ENCODE measurements around the gene PPP3CB.

Gene PPP3CB

GRCh38 chr10:73495226-73495883 lies 469 bp downstream of the PPP3CB start:
- peaks cover 35% of the 10 kb centered on the region for H3K4me1 Mint-ChIP-seq
- peaks cover 25% of the 10 kb centered on the region for H3K36me3 Mint-ChIP-seq (ENCODE audit: low read depth)
- no peaks in the 10 kb centered on the region for H3K9me3 Mint-ChIP-seq
- H3K27ac Mint-ChIP-seq = peak overlapping the region; percentile 92 to 97 (median 95)
- H3K4me3 Mint-ChIP-seq = peak overlapping the region; percentile 83 to 99 (median 94)
- H3K27me3 Mint-ChIP-seq (ENCODE audit: low read depth) = no peaks in the 10 kb centered on the region
- no peak for TF ChIP-seq CTCF (IDR thresholded peaks at IDR 0.05; ENCODE audit: unreplicated experiment in 3 of 3)

DNA sequence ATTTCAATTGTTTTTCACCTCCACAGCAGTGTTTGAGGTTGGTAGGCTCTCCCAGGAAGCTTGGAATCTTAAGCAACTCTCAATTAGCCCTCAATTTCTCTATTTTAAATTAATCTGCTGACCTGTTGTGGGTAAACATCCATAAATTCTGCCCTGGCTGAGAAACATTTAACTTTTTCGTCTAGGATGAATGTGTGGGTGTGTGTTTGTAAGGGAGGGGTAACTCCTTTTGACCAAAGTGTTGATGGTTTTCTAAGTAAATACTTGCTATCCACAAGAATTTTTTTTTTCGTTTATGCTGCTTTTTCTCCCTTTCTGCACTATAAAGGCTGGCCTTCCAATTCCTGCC lies 973 bp downstream of the PPP3CB start:
- peaks cover 23% of the 10 kb centered on the region for H3K36me3 Mint-ChIP-seq (ENCODE audit: low read depth)
- no peaks in the 10 kb centered on the region for H3K27me3 Mint-ChIP-seq (ENCODE audit: low read depth)
- H3K27ac Mint-ChIP-seq = peak overlapping the region; percentile 89 to 97 (median 95)
- peak overlapping the region; percentile 83 to 99 (median 94) for H3K4me3 Mint-ChIP-seq
- H3K9me3 Mint-ChIP-seq = no peaks in the 10 kb centered on the region
- H3K4me1 Mint-ChIP-seq = peaks cover 35% of the 10 kb centered on the region
- TF ChIP-seq CTCF (IDR thresholded peaks at IDR 0.05; ENCODE audit: unreplicated experiment in 3 of 3) = no peak

DNA sequence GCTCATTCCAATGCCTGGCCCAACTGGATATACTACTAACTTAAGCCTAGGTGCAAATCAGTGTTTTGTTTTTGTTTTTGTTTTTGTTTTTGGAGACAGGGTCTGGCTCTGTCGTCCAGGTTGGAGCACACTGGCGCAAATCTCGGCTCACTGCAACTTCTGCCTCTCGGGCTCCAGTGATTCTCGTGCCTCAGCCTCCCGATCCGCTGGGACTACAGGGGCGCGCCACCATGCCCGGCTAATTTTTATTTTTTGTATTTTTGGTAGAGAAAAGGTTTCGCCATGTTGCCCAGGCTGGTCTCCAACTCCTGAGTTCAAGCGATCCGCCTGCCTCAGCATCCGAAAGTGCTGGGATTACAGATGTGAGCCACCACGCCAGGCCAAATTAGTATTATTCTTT lies 1.6 kb downstream of the PPP3CB start:
- no peak for TF ChIP-seq CTCF (IDR thresholded peaks at IDR 0.05; ENCODE audit: unreplicated experiment in 3 of 3)
- H3K9me3 Mint-ChIP-seq = no peaks in the 10 kb centered on the region
- peaks cover 35% of the 10 kb centered on the region for H3K4me1 Mint-ChIP-seq
- H3K27ac Mint-ChIP-seq = peak overlapping the region; percentile 88 to 94 (median 91)
- peak overlapping the region; percentile 79 to 93 (median 85) for H3K4me3 Mint-ChIP-seq
- H3K36me3 Mint-ChIP-seq (ENCODE audit: low read depth) = peaks cover 16% of the 10 kb centered on the region
- H3K27me3 Mint-ChIP-seq (ENCODE audit: low read depth) = no peaks in the 10 kb centered on the region

- H3K27me3 Mint-ChIP-seq (ENCODE audit: low read depth) = no peaks in the 10 kb centered on the region
- H3K4me1 Mint-ChIP-seq = peaks cover 35% of the 10 kb centered on the region
- H3K4me3 Mint-ChIP-seq = peak overlapping the region; percentile 79 to 93 (median 85)
- H3K9me3 Mint-ChIP-seq = no peaks in the 10 kb centered on the region
- TF ChIP-seq CTCF (IDR thresholded peaks at IDR 0.05; ENCODE audit: unreplicated experiment in 3 of 3) = no peak
- peak overlapping the region; percentile 88 to 94 (median 91) for H3K27ac Mint-ChIP-seq
- peaks cover 17% of the 10 kb centered on the region for H3K36me3 Mint-ChIP-seq (ENCODE audit: low read depth)
Observed at GRCh38 chr10:73493781-73494180, 2.0 kb downstream of the PPP3CB start.

- no peak for TF ChIP-seq CTCF (IDR thresholded peaks at IDR 0.05; ENCODE audit: unreplicated experiment in 3 of 3)
- Mint-ChIP-seq H3K36me3 (ENCODE audit: low read depth) (peaks cover 40% of the 10 kb centered on the region), H3K27me3 (ENCODE audit: low read depth) (no peaks in the 10 kb centered on the region), H3K9me3 (no peaks in the 10 kb centered on the region), H3K4me3 (no peak overlapping the region), H3K27ac (no peak overlapping the region), H3K4me1 (no peaks in the 10 kb centered on the region)
Observed at GRCh38 chr10:73486601-73487000, 9.2 kb downstream of the PPP3CB start.

DNA sequence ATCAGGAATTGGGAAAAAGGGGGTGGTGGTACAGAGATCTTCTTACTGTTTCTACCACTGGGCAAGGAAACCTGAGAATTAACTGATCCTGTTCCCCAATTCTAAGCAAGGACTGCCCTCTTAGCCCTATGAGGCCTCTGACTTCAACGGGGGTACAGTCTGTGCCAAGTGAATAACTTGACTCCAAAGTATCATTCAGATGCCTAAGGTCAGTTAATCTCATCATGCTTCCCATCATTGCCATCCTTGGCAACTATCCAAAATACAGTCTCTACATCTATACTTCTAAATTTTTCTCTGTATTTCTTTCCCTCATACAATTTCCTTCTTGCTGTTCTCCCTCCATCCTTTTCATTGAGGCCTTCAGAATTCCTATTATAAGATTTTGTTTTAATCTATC lies 10.5 kb downstream of the PPP3CB start:
- H3K27ac Mint-ChIP-seq = no peak overlapping the region
- H3K9me3 Mint-ChIP-seq = no peaks in the 10 kb centered on the region
- no peaks in the 10 kb centered on the region for H3K27me3 Mint-ChIP-seq (ENCODE audit: low read depth)
- H3K4me3 Mint-ChIP-seq = no peak overlapping the region
- peaks cover 40% of the 10 kb centered on the region for H3K36me3 Mint-ChIP-seq (ENCODE audit: low read depth)
- no peak for TF ChIP-seq CTCF (IDR thresholded peaks at IDR 0.05; ENCODE audit: unreplicated experiment in 3 of 3)
- H3K4me1 Mint-ChIP-seq = no peaks in the 10 kb centered on the region

All from nephron (organoid).